Neural progenitor cell (in vitro differentiated cells): ENCODE results near the gene LINC01488.

ENCODE experiments used
- CTCF ChIP-seq: fragments of 200-600 bp; sonication (generic); IDR thresholded peaks from 2 replicates; pipeline ENCODE4 v1.5.1; 2017; ENCODE audit warnings: antibody characterized with exemption, mild to moderate bottlenecking
- EZH2 ChIP-seq: fragments of 200-600 bp; sonication (generic); IDR thresholded peaks from 2 replicates; pipeline ENCODE4 v1.6.1; 2017; ENCODE audit warnings: antibody characterized with exemption, mild to moderate bottlenecking, moderate library complexity
- EZH2phosphoT487 ChIP-seq: fragments of 200-600 bp; sonication (generic); IDR thresholded peaks from 2 replicates; pipeline ENCODE4 v1.6.1; 2017; ENCODE audit warnings: antibody characterized with exemption

- TF ChIP-seq CTCF, result no peak
- TF ChIP-seq EZH2phosphoT487, result no peak
- no peak for TF ChIP-seq EZH2
Measured at GRCh38 chr11:69470793-69471728, 10.4 kb upstream of the LINC01488 start.
